H1 (cell line): ENCODE data around the gene PACSIN2. TPM values are rescaled to one million over a fixed set of nuclear protein-coding genes. Genes with fewer than 3 reads are reported as not detected.

Source experiments
- CTCF ChIA-PET: fragments of 300-600 bp; sonication (Branson Sonifier 250); formaldehyde crosslinking; loops from one replicate; lab custom pipeline; 2021; ENCODE audit not compliant: partially characterized antibody; lab: Charles Lee
- POLR2A ChIA-PET: fragments of 300-600 bp; sonication (Branson Sonifier 250); formaldehyde crosslinking; loops from one replicate; lab custom pipeline; 2021; ENCODE audit warnings: inconsistent platforms; ENCODE audit not compliant: partially characterized antibody; lab: Charles Lee
- DNase-seq, 2 experiments: peaks; one replicate each; pipeline versions ENCODE4 v3.0.0 to v3.0.0-alpha.2; 2010 to 2022; ENCODE audit warnings: low spot score in 2 of 2, low read depth in 1 of 2, mixed read lengths in 1 of 2
- FAIRE-seq: peaks from 2 replicates; lab custom pipeline; 2011; peaks lifted over from hg19 to GRCh38; lab: Jason Lieb, UNC
- H2AFZ ChIP-seq: 2 replicates; pipeline ENCODE4 v1.8.1; 2012; ENCODE audit warnings: low read length, inconsistent platforms
- H2AK5ac ChIP-seq: 2 replicates; pipeline ENCODE4 v1.6.1; 2013; ENCODE audit warnings: low read depth, low read length
- H2BK120ac ChIP-seq: replicated peaks from 2 replicates; pipeline ENCODE3; 2013; ENCODE audit warnings: low read depth, low read length, inconsistent platforms
- H2BK12ac ChIP-seq: 2 replicates; pipeline ENCODE4 v1.6.1; 2013; ENCODE audit warnings: low read depth, low read length
- H2BK15ac ChIP-seq: 2 replicates; pipeline ENCODE4 v1.6.1; 2013; ENCODE audit warnings: low read length
- H2BK20ac ChIP-seq: 2 replicates; pipeline ENCODE4 v1.6.1; 2013; ENCODE audit warnings: low read length
- H2BK5ac ChIP-seq: 2 replicates; pipeline ENCODE4 v1.6.1; 2013; ENCODE audit warnings: low read depth, low read length
- H3K14ac ChIP-seq: 2 replicates; pipeline ENCODE4 v1.6.1; 2013; ENCODE audit warnings: inconsistent platforms; ENCODE audit not compliant: insufficient read length
- H3K18ac ChIP-seq: 2 replicates; pipeline ENCODE4 v1.6.1; 2013; ENCODE audit warnings: low read length; ENCODE audit errors: extremely low read depth
- H3K23ac ChIP-seq: 2 replicates; pipeline ENCODE4 v1.6.1; 2013; ENCODE audit warnings: inconsistent platforms; ENCODE audit not compliant: insufficient read length
- H3K23me2 ChIP-seq: 2 replicates; pipeline ENCODE4 v1.6.1; 2013; ENCODE audit warnings: low read depth, low read length
- H3K27ac ChIP-seq: 2 replicates; pipeline ENCODE4 v1.6.1; 2011; ENCODE audit warnings: low read depth, low read length, inconsistent platforms
- H3K27me3 ChIP-seq, 4 experiments: replicated peaks in 1 of 4; 1 replicate in 1 of 4; 2 replicates in 3 of 4; pipeline versions ENCODE4 v1.6.1 to v1.8.1; 2011 to 2013; ENCODE audit warnings: low read length in 3 of 4, mild to moderate bottlenecking in 3 of 4, inconsistent platforms in 2 of 4, mixed read lengths in 2 of 4, moderate library complexity in 1 of 4; ENCODE audit not compliant: control insufficient read depth in 3 of 4, insufficient read depth in 3 of 4; ENCODE audit errors: extremely low read depth in 1 of 4
- H3K36me3 ChIP-seq, 4 experiments: 2 replicates each; pipeline versions ENCODE4 v1.6.1 to v1.8.1; 2011 to 2013; ENCODE audit warnings: mild to moderate bottlenecking in 4 of 4, low read length in 3 of 4, moderate library complexity in 2 of 4, control low read depth in 1 of 4, inconsistent platforms in 1 of 4; ENCODE audit not compliant: insufficient read depth in 4 of 4, control insufficient read depth in 2 of 4
- H3K4ac ChIP-seq: replicated peaks from 2 replicates; pipeline ENCODE3; 2013; ENCODE audit warnings: low read length, low read depth, mixed read lengths, inconsistent platforms; ENCODE audit not compliant: insufficient read length
- H3K4me1 ChIP-seq, 4 experiments: replicated peaks in 1 of 4; 1 replicate in 1 of 4; 2 replicates in 3 of 4; pipeline versions ENCODE4 v1.6.1 to v1.8.1; 2011 to 2013; ENCODE audit warnings: low read length in 3 of 4, inconsistent platforms in 2 of 4, mixed read lengths in 1 of 4; ENCODE audit not compliant: insufficient read depth in 4 of 4, control insufficient read depth in 3 of 4
- H3K4me2 ChIP-seq, 2 experiments: 2 replicates each; pipeline versions ENCODE4 v1.6.1 to v1.8.1; 2011 to 2013; ENCODE audit warnings: low read depth in 2 of 2, low read length in 2 of 2, control low read depth in 1 of 2, inconsistent platforms in 1 of 2, mild to moderate bottlenecking in 1 of 2; ENCODE audit not compliant: insufficient read depth in 1 of 2
- H3K4me3 ChIP-seq, 4 experiments: fragments of 200-600, 300-600 bp in 1 of 4; sonication (generic), shearing (Covaris generic), sonication (Bioruptor Twin) in 1 of 4; 2 replicates each; pipeline versions ENCODE4 v1.5.1 to v1.8.1; 2011 to 2016; ENCODE audit warnings: low read length in 4 of 4, low read depth in 3 of 4, control low read depth in 2 of 4, inconsistent platforms in 2 of 4, mild to moderate bottlenecking in 2 of 4, mixed read lengths in 1 of 4, moderate library complexity in 1 of 4; ENCODE audit not compliant: insufficient read depth in 2 of 4; ENCODE audit errors: extremely low read depth in 1 of 4
- H3K56ac ChIP-seq: replicated peaks from 2 replicates; pipeline ENCODE3; 2013; ENCODE audit warnings: low read depth, mild to moderate bottlenecking, mixed read lengths, low read length, inconsistent platforms; ENCODE audit not compliant: insufficient read length
- H3K79me1 ChIP-seq: 2 replicates; pipeline ENCODE4 v1.6.1; 2013; ENCODE audit warnings: low read depth, low read length, control low read depth
- H3K79me2 ChIP-seq, 2 experiments: 2 replicates each; pipeline versions ENCODE4 v1.6.1 to v1.8.1; 2012 to 2013; ENCODE audit warnings: low read length in 2 of 2, mild to moderate bottlenecking in 2 of 2, inconsistent platforms in 1 of 2; ENCODE audit not compliant: insufficient read depth in 2 of 2, control insufficient read depth in 1 of 2
- H3K9ac ChIP-seq, 4 experiments: replicated peaks in 1 of 4; 1 replicate in 1 of 4; 2 replicates in 3 of 4; pipeline versions ENCODE4 v1.6.1 to v1.8.1; 2011 to 2013; ENCODE audit warnings: low read depth in 3 of 4, low read length in 3 of 4, control low read depth in 2 of 4, mild to moderate bottlenecking in 2 of 4, moderate library complexity in 2 of 4, inconsistent platforms in 1 of 4; ENCODE audit errors: extremely low read depth in 1 of 4
- H3K9me3 ChIP-seq, 2 experiments: 2 replicates each; pipeline versions ENCODE4 v1.6.1 to v1.8.1; 2012 to 2013; ENCODE audit warnings: mild to moderate bottlenecking in 2 of 2, moderate library complexity in 2 of 2, control low read depth in 1 of 2, inconsistent platforms in 1 of 2, low read depth in 1 of 2, low read length in 1 of 2, mixed read lengths in 1 of 2; ENCODE audit not compliant: insufficient read depth in 2 of 2
- H4K20me1 ChIP-seq, 2 experiments: replicated peaks in 1 of 2; 2 replicates each; pipeline versions ENCODE3 to v1.8.1; 2011 to 2013; ENCODE audit warnings: inconsistent platforms in 2 of 2, low read length in 2 of 2, mild to moderate bottlenecking in 1 of 2; ENCODE audit not compliant: insufficient read depth in 2 of 2, control insufficient read depth in 1 of 2
- H4K5ac ChIP-seq: 2 replicates; pipeline ENCODE4 v1.6.1; 2013; ENCODE audit warnings: low read length, low read depth, mixed read lengths, inconsistent platforms; ENCODE audit not compliant: insufficient read length
- H4K8ac ChIP-seq: 2 replicates; pipeline ENCODE4 v1.8.0; 2013; ENCODE audit warnings: mild to moderate bottlenecking, moderate library complexity, low read length, inconsistent platforms; ENCODE audit not compliant: insufficient read depth; ENCODE audit errors: extremely low read depth
- H4K91ac ChIP-seq: replicated peaks from 2 replicates; pipeline ENCODE3; 2013; ENCODE audit warnings: low read length, mixed read lengths, inconsistent platforms; ENCODE audit not compliant: insufficient read length
- BCL11A ChIP-seq, 2 experiments: IDR thresholded peaks; one replicate each; pipeline ENCODE4 v1.6.1; 2011; ENCODE audit warnings: low read depth in 2 of 2, low read length in 2 of 2, mild to moderate bottlenecking in 2 of 2
- BRCA1 ChIP-seq: IDR thresholded peaks from 2 replicates; pipeline ENCODE4 v1.6.1; 2012; ENCODE audit warnings: low read depth, low read length, improper control_type of control experiment
- CTCF ChIP-seq, 3 experiments: IDR thresholded peaks; 1 replicate in 2 of 3; 2 replicates in 1 of 3; pipeline versions ENCODE4 v1.5.1 to v1.6.1; 2011; ENCODE audit warnings: low read length in 3 of 3, mild to moderate bottlenecking in 3 of 3, inconsistent platforms in 2 of 3, low read depth in 1 of 3, moderate library complexity in 1 of 3; ENCODE audit not compliant: insufficient read depth in 1 of 3; ENCODE audit errors: control extremely low read depth in 1 of 3
- SRF ChIP-seq: IDR thresholded peaks from 2 replicates; pipeline ENCODE4 v1.6.1; 2011; ENCODE audit warnings: mild to moderate bottlenecking, low read depth, low read length, moderate library complexity
- WGBS, 2 experiments: shearing (Covaris generic) in 1 of 2; methylation state at CpG; one replicate each; pipeline versions ENCODE4 v1.1.6 to v1.1.7; 2013 to 2015; ENCODE audit warnings: low lambda C conversion rate in 2 of 2, mixed read lengths in 2 of 2, inconsistent platforms in 1 of 2, low coverage in 1 of 2, missing lambda C conversion rate in 1 of 2; ENCODE audit not compliant: insufficient replicate concordance in 2 of 2, insufficient coverage in 1 of 2, insufficient read length in 1 of 2; ENCODE audit errors: extremely low coverage in 1 of 2, missing lambda C conversion rate in 1 of 2; 5-methylcytosine and 5-hydroxymethylcytosine counted together
- polyA plus RNA-seq, 7 experiments: library from polyadenylated mRNA; depleted of rRNA in 3 of 7; stranded (reverse) in 5 of 7; unstranded in 2 of 7; fragments of >200 nt in 5 of 7; fragments of 200-250 nt in 2 of 7; gene quantifications; 1 replicate in 5 of 7; 2 replicates in 1 of 7; 4 replicates in 1 of 7; pipeline versions ENCODE4 v1.2.1 to v1.2.3, GENCODE V29; 2011 to 2013; ENCODE audit warnings: missing spikeins in 2 of 7, mixed read lengths in 2 of 7
- total RNA-seq: library from RNA; stranded (reverse); fragmentation: NEBNext Ultra II Directional; extraction: Animal tissue kit (Norgen Biotek cat#: 25700); gene quantifications from 2 replicates; pipeline ENCODE4 v1.2.1, GENCODE V29; 2021

The PACSIN2 gene
- total and polyA plus RNA-seq, 2 of the 8 experiments (the other 6 are each of a cell fraction or from before 2014, with no cell fraction given), result 44.8 to 64.2 TPM

- H3K4me2 ChIP-seq, result no peak overlapping the region
- no peaks in the 10 kb centered on the region for H3K9me3 ChIP-seq
- TF ChIP-seq BCL11A (IDR thresholded peaks at IDR 0.05; ENCODE audit: low read depth in 2 of 2, low read length in 2 of 2), result no peak
- no peak for TF ChIP-seq BRCA1
- no peak for TF ChIP-seq CTCF (IDR thresholded peaks at IDR 0.05; ENCODE audit: control extremely low read depth in 1 of 3, insufficient read depth in 1 of 3, low read depth in 1 of 3, low read length in 3 of 3)
- TF ChIP-seq SRF, result no peak
- H3K23me2 ChIP-seq, result no peaks in the 10 kb centered on the region; the same call in 1 of the 2 replicates
- H3K27me3 ChIP-seq, result no peaks in the 10 kb centered on the region
- no peak overlapping the region for H2AK5ac ChIP-seq
- H4K5ac ChIP-seq, result no peak overlapping the region
- H3K14ac ChIP-seq, result no peak overlapping the region
- H2AFZ ChIP-seq, result no peak overlapping the region
- H3K4me1 ChIP-seq, result no peaks in the 10 kb centered on the region; a peak in 1 of 7 replicates
- WGBS, 2 experiments, result 93% methylated on average over 18 of the region's 25 CpGs; no CpG with 5 or more reads in 1 of the 2 experiments
- CTCF ChIA-PET, result interaction anchor here (0.7 to 4.2 kb wide), 12 partner anchors 10 to 974 kb away, joined by 3 to 38 read pairs (median 4); no protein-coding TSS in a partner anchor
- H4K20me1 ChIP-seq, result peaks cover 3 to 16% of the 10 kb centered on the region in 2 experiments
- no peak overlapping the region for H3K23ac ChIP-seq
- H3K9ac ChIP-seq, result no peak overlapping the region
- DNase-seq, result no peak
- POLR2A ChIA-PET, result interaction anchor here (1.1 to 2.2 kb wide), 3 partner anchors 8 to 122 kb away, joined by 3 to 9 read pairs (median 4); partner anchors contain the start of gene PACSIN2
- H2BK15ac ChIP-seq, result no peak overlapping the region
- H2BK5ac ChIP-seq, result no peak overlapping the region
- H3K18ac ChIP-seq, result no peak overlapping the region
- FAIRE-seq, result no peak
- peaks cover 1 to 8% (median 7%) of the 10 kb centered on the region in 4 experiments; a peak in 5 of 8 replicates for H3K36me3 ChIP-seq
- peaks cover 4% of the 10 kb centered on the region; the same call in 1 of the 2 replicates for H3K79me1 ChIP-seq
- no peak overlapping the region for H4K8ac ChIP-seq
- no peak overlapping the region for H3K4ac ChIP-seq
- H3K4me3 ChIP-seq, result no peak overlapping the region
- no peak overlapping the region for H4K91ac ChIP-seq
- no peak overlapping the region for H2BK12ac ChIP-seq
- peaks cover 0 to 8% of the 10 kb centered on the region in 2 experiments; a peak in 1 of 4 replicates for H3K79me2 ChIP-seq
- H3K27ac ChIP-seq, result no peak overlapping the region
- H3K56ac ChIP-seq, result no peak overlapping the region
- no peak overlapping the region for H2BK20ac ChIP-seq
- H2BK120ac ChIP-seq, result no peak overlapping the region
Measured at GRCh38 chr22:42893371-42894150, 121.4 kb downstream of the PACSIN2 start.
